Uterus (tissue), 4 donors: ENCODE results near the gene FSCN2. TPM values are rescaled to one million over a fixed set of nuclear protein-coding genes. Genes with fewer than 3 reads are reported as not detected.

ENCODE experiments used
- DNase-seq, 2 donors: peaks; one replicate each; pipeline ENCODE4 v3.0.0-alpha.2; 2019 to 2020
- H3K27ac ChIP-seq, 2 donors: fragments of 200-600 bp; sonication (generic); 1 replicate in 1 of 2; 2 replicates in 1 of 2; pipeline ENCODE4 v1.5.1; 2016 to 2018
- H3K27me3 ChIP-seq, 2 donors: fragments of 200-600 bp; sonication (generic); one replicate each; pipeline ENCODE4 v1.5.1; 2018 to 2019; ENCODE audit warnings: control low read depth in 1 of 2
- H3K36me3 ChIP-seq, 2 donors: fragments of 200-600 bp; sonication (generic); one replicate each; pipeline ENCODE4 v1.5.1; 2019; ENCODE audit warnings: control low read depth in 1 of 2
- H3K4me1 ChIP-seq, 2 donors: fragments of 200-600 bp; sonication (generic); one replicate each; pipeline ENCODE4 v1.5.1; 2018 to 2019; ENCODE audit warnings: control low read depth in 1 of 2
- H3K4me3 ChIP-seq, 2 donors: fragments of 200-600 bp; sonication (generic); 1 replicate in 1 of 2; 2 replicates in 1 of 2; pipeline ENCODE4 v1.5.1; 2018 to 2019; ENCODE audit warnings: mild to moderate bottlenecking in 1 of 2
- H3K9me3 ChIP-seq, 2 donors: fragments of 200-600 bp; sonication (generic); one replicate each; pipeline ENCODE4 v1.5.1; 2019; ENCODE audit warnings: control low read depth in 1 of 2
- POLR2A ChIP-seq, 2 donors: fragments of 450-650 bp; IDR thresholded peaks; one replicate each; pipeline ENCODE4 v1.6.1; 2016; ENCODE audit warnings: antibody characterized with exemption in 2 of 2, mild to moderate bottlenecking in 1 of 2, moderate library complexity in 1 of 2
- intact Hi-C: fragments of 100-400 bp; cut with DNase I; formaldehyde crosslinking; loops from one replicate; pipeline ENCODE4 v1.15.1; 2023; ENCODE audit warnings: low total_unique reads
- total RNA-seq, 4 donors: library from RNA; depleted of rRNA in 3 of 4; stranded (reverse); fragments of >200 nt in 3 of 4; gene quantifications; one replicate each; pipeline versions ENCODE4 v1.1.0 to v1.2.4, GENCODE V29; 2014 to 2023
- TF ChIP-seq, protein P1 (sequence below), 4 experiments: fragments of 200-600 bp in 2 of 4; fragments of 450-650 bp in 2 of 4; sonication (generic) in 2 of 4; IDR thresholded peaks; one replicate each; pipeline ENCODE4 v1.5.1; 2016 to 2019; ENCODE audit warnings: antibody characterized with exemption in 4 of 4, mild to moderate bottlenecking in 2 of 4, moderate library complexity in 1 of 4
- donor health status: DM: yes; HTN: yes; CAD: no.

Gene FSCN2
- total RNA-seq, 4 donors from 2014 or later, result 5.0 to 7.4 TPM; not detected in 2

DNA sequence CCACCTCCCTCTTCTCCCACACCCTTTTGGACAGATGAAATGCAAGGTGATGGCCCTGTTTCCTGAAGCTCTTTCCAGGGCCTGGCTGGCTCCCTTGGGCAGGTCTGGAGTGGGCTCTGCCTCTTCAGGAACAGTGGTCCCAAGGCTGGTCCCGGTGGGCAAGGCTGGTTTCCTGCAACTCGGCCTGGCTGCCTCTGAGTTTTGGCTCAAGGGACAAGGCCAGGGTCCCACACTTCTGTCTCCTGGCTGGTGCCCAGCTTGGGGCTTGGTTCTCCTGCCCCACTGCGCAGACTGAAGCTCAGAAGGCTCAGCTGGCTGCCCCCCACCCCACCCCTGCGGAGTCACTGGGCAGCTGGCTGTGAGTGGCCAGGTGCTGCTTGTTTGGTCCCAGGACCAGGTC, 11.7 kb upstream of the FSCN2 start:
- Histone ChIP-seq H3K36me3 (no peaks in the 10 kb centered on the region), H3K4me3 (peak overlapping the region; percentile 77 to 98), H3K4me1 (peaks cover 3 to 25% of the 10 kb centered on the region in 2 donors), H3K27me3 (no peaks in the 10 kb centered on the region), H3K27ac (peak overlapping the region; percentile 97 to 100), H3K9me3 (no peaks in the 10 kb centered on the region)
- peak; percentile 26 to 27 for DNase-seq
- TF ChIP-seq POLR2A (IDR thresholded peaks at IDR 0.05), result no peak
- TF ChIP-seq, protein P1, sequence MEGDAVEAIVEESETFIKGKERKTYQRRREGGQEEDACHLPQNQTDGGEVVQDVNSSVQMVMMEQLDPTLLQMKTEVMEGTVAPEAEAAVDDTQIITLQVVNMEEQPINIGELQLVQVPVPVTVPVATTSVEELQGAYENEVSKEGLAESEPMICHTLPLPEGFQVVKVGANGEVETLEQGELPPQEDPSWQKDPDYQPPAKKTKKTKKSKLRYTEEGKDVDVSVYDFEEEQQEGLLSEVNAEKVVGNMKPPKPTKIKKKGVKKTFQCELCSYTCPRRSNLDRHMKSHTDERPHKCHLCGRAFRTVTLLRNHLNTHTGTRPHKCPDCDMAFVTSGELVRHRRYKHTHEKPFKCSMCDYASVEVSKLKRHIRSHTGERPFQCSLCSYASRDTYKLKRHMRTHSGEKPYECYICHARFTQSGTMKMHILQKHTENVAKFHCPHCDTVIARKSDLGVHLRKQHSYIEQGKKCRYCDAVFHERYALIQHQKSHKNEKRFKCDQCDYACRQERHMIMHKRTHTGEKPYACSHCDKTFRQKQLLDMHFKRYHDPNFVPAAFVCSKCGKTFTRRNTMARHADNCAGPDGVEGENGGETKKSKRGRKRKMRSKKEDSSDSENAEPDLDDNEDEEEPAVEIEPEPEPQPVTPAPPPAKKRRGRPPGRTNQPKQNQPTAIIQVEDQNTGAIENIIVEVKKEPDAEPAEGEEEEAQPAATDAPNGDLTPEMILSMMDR (IDR thresholded peaks at IDR 0.05), result no peak
- intact Hi-C loops, result no loop called here

DNA sequence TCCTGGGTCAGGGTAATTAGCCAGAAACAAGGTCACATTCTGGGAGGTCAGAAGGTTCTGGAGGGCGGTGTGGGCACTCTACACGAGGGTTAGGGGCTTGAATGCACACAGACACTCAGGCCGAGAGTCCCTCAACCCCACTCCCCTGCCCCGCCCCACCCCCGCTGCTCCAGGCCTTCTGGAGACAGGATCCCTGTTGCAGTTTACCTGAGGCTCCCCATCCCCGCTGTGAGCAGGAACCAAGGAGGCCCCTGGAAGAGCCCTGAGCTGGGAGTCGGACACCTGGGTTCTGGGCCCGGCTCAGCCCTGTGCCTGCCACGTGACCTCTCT, 11.2 kb upstream of the FSCN2 start:
- no peaks in the 10 kb centered on the region for H3K27me3 ChIP-seq
- intact Hi-C loops, result no loop called here
- H3K36me3 ChIP-seq, result no peaks in the 10 kb centered on the region
- no peak for TF ChIP-seq POLR2A (IDR thresholded peaks at IDR 0.05)
- TF ChIP-seq, protein P1 (IDR thresholded peaks at IDR 0.05), result no peak
- no peaks in the 10 kb centered on the region for H3K9me3 ChIP-seq
- peak in 1 of 2 donors; percentile 17 for DNase-seq
- peak overlapping the region; percentile 77 to 98 for H3K4me3 ChIP-seq
- peak overlapping the region; percentile 97 to 100 for H3K27ac ChIP-seq
- H3K4me1 ChIP-seq, result peaks cover 3 to 25% of the 10 kb centered on the region in 2 donors

DNA sequence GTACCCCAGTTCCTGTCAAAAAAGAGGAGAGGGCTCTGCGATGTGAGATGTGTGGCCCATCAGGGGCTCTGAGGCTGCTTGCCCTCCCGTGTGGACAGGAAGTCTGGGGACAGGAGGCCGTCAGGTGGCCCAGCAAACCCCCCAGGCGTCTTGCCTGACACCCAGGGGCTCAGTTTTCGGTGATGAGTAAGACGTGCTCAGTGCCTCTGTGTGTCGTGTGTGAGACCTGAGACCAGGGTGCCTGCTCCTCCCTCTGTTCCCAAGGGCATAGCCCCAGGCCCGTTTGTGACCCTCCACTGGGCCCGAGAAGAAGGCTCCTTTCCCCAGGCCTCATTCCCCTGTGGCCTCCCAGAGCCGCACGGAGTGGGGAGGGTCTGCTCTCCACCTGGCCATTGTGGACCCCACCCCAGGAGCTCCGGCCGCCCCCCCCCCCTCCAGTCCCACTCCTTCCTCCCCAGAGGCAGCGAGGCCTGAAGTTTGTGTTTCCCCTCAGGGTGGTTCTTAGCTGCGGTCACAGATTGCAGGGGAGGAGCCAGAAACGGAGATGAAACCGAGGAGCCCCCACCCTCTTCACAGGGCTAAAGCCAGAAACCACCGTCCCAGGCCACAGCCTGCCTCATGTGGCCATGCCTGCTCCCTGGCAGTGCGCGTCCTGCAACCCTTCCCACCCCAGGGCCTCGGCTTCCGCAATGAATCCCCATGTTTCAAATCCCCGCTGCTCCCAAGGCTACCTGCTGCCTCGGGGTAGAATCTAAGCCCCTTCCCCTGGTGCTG, 10.7 kb upstream of the FSCN2 start:
- intact Hi-C loops, result no loop called here
- TF ChIP-seq, protein P1 (IDR thresholded peaks at IDR 0.05), result no peak
- TF ChIP-seq POLR2A (IDR thresholded peaks at IDR 0.05), result no peak
- H3K27ac ChIP-seq, result peak overlapping the region; percentile 97 to 100
- H3K4me1 ChIP-seq, result peaks cover 3 to 25% of the 10 kb centered on the region in 2 donors
- no peaks in the 10 kb centered on the region for H3K9me3 ChIP-seq
- DNase-seq, result peak; percentile 31 to 40
- no peaks in the 10 kb centered on the region for H3K36me3 ChIP-seq
- no peaks in the 10 kb centered on the region for H3K27me3 ChIP-seq
- H3K4me3 ChIP-seq, result peak overlapping the region; percentile 77 to 98

DNA sequence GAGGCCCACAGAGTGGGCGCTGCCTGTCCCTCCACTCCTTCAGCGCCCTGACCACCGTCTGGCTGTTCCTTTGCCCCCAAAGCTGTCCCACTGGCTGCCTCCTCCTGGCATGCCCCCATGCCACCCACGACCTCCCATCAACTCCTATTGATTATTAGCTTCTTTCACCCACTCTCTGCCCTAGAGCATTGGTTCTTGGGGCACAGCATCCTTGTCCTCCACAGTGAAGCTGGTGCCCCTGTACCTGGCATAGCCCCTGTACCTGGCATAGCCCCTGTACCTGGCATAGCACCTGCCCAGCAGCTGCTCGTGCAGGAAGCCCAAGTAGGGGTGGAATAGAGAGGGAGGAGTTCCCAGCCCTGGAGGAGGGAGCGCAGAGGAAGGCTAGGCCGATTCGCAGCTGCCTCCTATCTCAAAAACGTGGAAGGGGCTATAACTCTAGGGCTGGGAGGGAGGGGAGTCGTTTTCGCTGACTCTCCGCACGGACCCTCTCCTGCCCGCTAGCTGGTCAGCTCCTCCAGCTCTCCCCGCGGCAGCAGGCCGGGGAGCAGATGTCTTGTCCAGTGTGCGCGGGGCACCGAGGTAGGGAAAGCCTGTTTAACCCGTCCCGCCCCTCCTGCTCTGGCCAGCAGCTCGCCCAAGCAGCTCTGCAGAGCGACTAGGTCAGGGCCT, 9.9 kb upstream of the FSCN2 start:
- Histone ChIP-seq H3K27ac (peak overlapping the region; percentile 97 to 100), H3K36me3 (no peaks in the 10 kb centered on the region), H3K27me3 (no peaks in the 10 kb centered on the region), H3K4me3 (peak overlapping the region; percentile 36 to 98), H3K4me1 (peaks cover 3 to 25% of the 10 kb centered on the region in 2 donors), H3K9me3 (no peaks in the 10 kb centered on the region)
- DNase-seq, result peak in 1 of 2 donors; percentile 54
- intact Hi-C loops, result no loop called here
- TF ChIP-seq, protein P1 (IDR thresholded peaks at IDR 0.05), result no peak
- no peak for TF ChIP-seq POLR2A (IDR thresholded peaks at IDR 0.05)

DNA sequence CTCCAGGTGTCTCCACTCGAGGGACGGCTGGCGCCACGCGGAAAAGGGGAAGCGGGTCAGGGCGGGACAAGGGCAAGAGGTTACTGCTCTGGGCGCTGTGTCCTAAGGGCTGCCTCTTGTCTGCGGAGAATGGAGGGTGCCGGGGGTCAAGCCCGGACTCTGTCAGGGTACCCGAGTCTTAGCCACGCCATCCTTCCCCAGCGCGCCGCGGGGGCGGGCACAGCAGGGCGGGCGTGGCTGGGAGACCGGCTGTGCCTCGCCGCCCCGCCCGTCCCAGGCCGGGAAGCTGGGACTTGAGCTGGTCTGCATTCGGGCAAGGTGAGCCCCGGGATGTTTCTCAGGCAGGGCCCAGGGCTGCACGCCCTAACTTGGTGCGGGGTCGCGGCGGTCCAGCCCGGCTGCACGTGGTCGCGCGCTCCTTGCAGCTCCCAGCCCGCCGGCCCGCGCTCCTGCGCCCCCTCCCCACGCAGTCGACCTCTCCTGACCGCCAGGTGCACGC, 9.3 kb upstream of the FSCN2 start:
- no peaks in the 10 kb centered on the region for H3K36me3 ChIP-seq
- no peaks in the 10 kb centered on the region for H3K9me3 ChIP-seq
- H3K27ac ChIP-seq, result peak overlapping the region; percentile 97 to 100
- intact Hi-C loops, result no loop called here
- H3K4me3 ChIP-seq, result peak overlapping the region; percentile 36 to 98
- peaks cover 3 to 25% of the 10 kb centered on the region in 2 donors for H3K4me1 ChIP-seq
- no peaks in the 10 kb centered on the region for H3K27me3 ChIP-seq
- TF ChIP-seq POLR2A (IDR thresholded peaks at IDR 0.05), result no peak
- TF ChIP-seq, protein P1 (IDR thresholded peaks at IDR 0.05), result no peak
- peak; percentile 49 to 55 for DNase-seq
